Naive thymus-derived CD4-positive, alpha-beta T cell (primary cell): ENCODE data around the gene ZMYM5. TPM values are rescaled to one million over a fixed set of nuclear protein-coding genes. Genes with fewer than 3 reads are reported as not detected.
A peak's percentile ranks its signal among the peaks of the same experiment; 100 is the strongest.
"Not testable (repeated sequence)": the region's sequence is repeated elsewhere in the genome, so short reads cannot be mapped to it uniquely, and the experiment has no call there.

ENCODE experiments used
- ATAC-seq: fragments of 150-1000 bp; cut with Tn5 transposase; 2 replicates; pipeline ENCODE4 v1.10.0; 2021; ENCODE audit warnings: mild to moderate bottlenecking, moderate library complexity
- CTCF ChIA-PET: fragments of 350-600 bp; sonication (Branson Sonifier 250); formaldehyde crosslinking; loops from one replicate; lab custom pipeline; 2021; ENCODE audit warnings: antibody characterized with exemption; lab: Charles Lee
- POLR2A ChIA-PET: fragments of 350-600 bp; sonication (Branson Sonifier 250); formaldehyde crosslinking; loops from one replicate; lab custom pipeline; 2021; ENCODE audit warnings: antibody characterized with exemption, inconsistent platforms; lab: Charles Lee
- DNase-seq, 9 donors: peaks; one replicate each; pipeline versions ENCODE4 v3.0.0 to v3.0.0-alpha.2; 2020 to 2022; ENCODE audit warnings: mixed read lengths in 1 of 9
- H3K27ac ChIP-seq: one replicate; pipeline ENCODE4 v1.7.0; 2013; ENCODE audit warnings: mild to moderate bottlenecking, low read depth, low read length, moderate library complexity
- H3K27me3 ChIP-seq, 2 donors: one replicate each; pipeline ENCODE4 v1.7.0; 2013; ENCODE audit warnings: low read length in 2 of 2, mild to moderate bottlenecking in 2 of 2, moderate library complexity in 2 of 2; ENCODE audit not compliant: control insufficient read depth in 2 of 2, insufficient read depth in 2 of 2
- H3K36me3 ChIP-seq, 3 experiments: 1 replicate in 2 of 3; 2 replicates in 1 of 3; pipeline ENCODE4 v1.7.0; 2013; ENCODE audit warnings: low read length in 3 of 3, mild to moderate bottlenecking in 3 of 3, moderate library complexity in 1 of 3; ENCODE audit not compliant: insufficient read depth in 3 of 3, control insufficient read depth in 2 of 3
- H3K4me1 ChIP-seq, 2 donors: one replicate each; pipeline ENCODE4 v1.7.0; 2013; ENCODE audit warnings: low read length in 2 of 2, mild to moderate bottlenecking in 2 of 2, moderate library complexity in 1 of 2; ENCODE audit not compliant: control insufficient read depth in 2 of 2, insufficient read depth in 2 of 2
- H3K4me3 ChIP-seq: 2 replicates; pipeline ENCODE4 v1.7.0; 2013; ENCODE audit warnings: mild to moderate bottlenecking, low read length
- H3K9me3 ChIP-seq, 3 experiments: 1 replicate in 2 of 3; 2 replicates in 1 of 3; pipeline ENCODE4 v1.7.0; 2013; ENCODE audit warnings: low read length in 3 of 3; ENCODE audit not compliant: control insufficient read depth in 2 of 3
- H3K27ac Mint-ChIP-seq, 9 donors: one replicate each; pipeline ENCODE4 v1.8.0; 2020 to 2022; ENCODE audit warnings: mixed read lengths in 9 of 9, mild to moderate bottlenecking in 8 of 9, moderate library complexity in 5 of 9, inconsistent platforms in 2 of 9
- H3K27me3 Mint-ChIP-seq, 5 donors: one replicate each; pipeline ENCODE4 v1.8.0; 2021 to 2022; ENCODE audit warnings: mixed read lengths in 5 of 5, mild to moderate bottlenecking in 1 of 5
- H3K36me3 Mint-ChIP-seq, 5 donors: one replicate each; pipeline ENCODE4 v1.8.0; 2020 to 2022; ENCODE audit warnings: mixed read lengths in 5 of 5, mild to moderate bottlenecking in 3 of 5, inconsistent platforms in 1 of 5
- H3K4me1 Mint-ChIP-seq, 7 donors: one replicate each; pipeline ENCODE4 v1.8.0; 2020 to 2022; ENCODE audit warnings: mixed read lengths in 7 of 7, mild to moderate bottlenecking in 3 of 7, inconsistent platforms in 1 of 7
- H3K4me3 Mint-ChIP-seq, 10 donors: one replicate each; pipeline ENCODE4 v1.8.0; 2020 to 2022; ENCODE audit warnings: mild to moderate bottlenecking in 10 of 10, mixed read lengths in 10 of 10, moderate library complexity in 6 of 10, inconsistent platforms in 2 of 10
- H3K9me3 Mint-ChIP-seq, 11 donors: one replicate each; pipeline ENCODE4 v1.8.0; 2020 to 2022; ENCODE audit warnings: mixed read lengths in 11 of 11, mild to moderate bottlenecking in 4 of 11, inconsistent platforms in 1 of 11, moderate library complexity in 1 of 11
- intact Hi-C, 2 donors: fragments of 100-400 bp; cut with micrococcal nuclease; formaldehyde crosslinking; loops; one replicate each; pipeline ENCODE4 v1.15.1; 2023
- polyA plus RNA-seq, 2 donors: library from polyadenylated mRNA; unstranded; fragments of 300-500 nt; fragmentation: Illumina TruSeq; gene quantifications; one replicate each; pipeline ENCODE4 v1.2.3, GENCODE V29; 2021
- total RNA-seq, 6 experiments: library from RNA in 5 of 6; stranded (reverse) in 5 of 6; gene quantifications; 1 replicate in 5 of 6; 2 replicates in 1 of 6; pipeline ENCODE4 v1.2.3 and lab custom pipeline; 2021 to 2026

Gene ZMYM5
- total and polyA plus RNA-seq, 7 experiments from 2014 or later: 17.5 to 29.9 (median 24.7) TPM

DNA sequence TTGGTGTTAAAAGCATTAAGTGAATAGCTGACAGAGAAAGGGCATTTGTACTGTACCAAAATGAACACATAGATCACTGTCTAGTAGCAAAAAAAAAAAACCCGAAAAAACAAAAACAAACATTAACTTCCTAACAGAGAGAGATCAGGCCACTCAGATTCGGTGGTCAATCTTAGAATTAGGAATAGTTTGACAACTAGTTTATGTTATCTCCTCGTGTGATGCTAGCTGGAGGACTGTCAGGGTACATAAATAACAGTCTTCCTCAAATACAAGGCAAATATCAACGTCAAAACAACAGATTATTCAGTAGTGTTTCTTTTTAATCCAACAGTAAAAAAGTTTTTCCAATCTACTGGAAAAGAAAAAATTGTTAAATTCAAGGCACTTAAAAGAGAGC lies 1.7 kb downstream of the ZMYM5 start:
- Histone ChIP-seq H3K4me3 (peak overlapping the region; percentile 80), H3K9me3 (no peaks in the 10 kb centered on the region), H3K36me3 (peaks cover 0 to 14% (median 0%) of the 10 kb centered on the region in 3 experiments), H3K27ac (no peak overlapping the region), H3K4me1 (peaks cover 22 to 23% of the 10 kb centered on the region in 2 donors), H3K27me3 (no peaks in the 10 kb centered on the region)
- H3K9me3 Mint-ChIP-seq: peaks cover 0 to 5% (median 0%) of the 10 kb centered on the region in 11 donors
- H3K36me3 Mint-ChIP-seq: peaks cover 0 to 30% (median 15%) of the 10 kb centered on the region in 5 donors
- ATAC-seq (no peak), DNase-seq (no peak)
- H3K27me3 Mint-ChIP-seq: no peaks in the 10 kb centered on the region
- H3K4me1 Mint-ChIP-seq: peaks cover 12 to 53% (median 43%) of the 10 kb centered on the region in 7 donors
- POLR2A ChIA-PET: interaction anchor here (0.6 to 5.6 kb wide), 10 partner anchors 12 to 228 kb away, joined by 3 to 48 read pairs (median 3); partner anchors contain the start of genes MPHOSPH8 and PSPC1
- intact Hi-C loops: loop anchor here (1.0 to 10.0 kb wide), 12 partner anchors 10 to 1741 kb away; partner anchors contain the start of genes IFT88 (in 2 of the 2), MICU2 (in 2 of the 2) and GJA3 (in 1 of the 2)
- H3K4me3 Mint-ChIP-seq: peak overlapping the region; percentile 85 to 98 (median 97)
- CTCF ChIA-PET: interaction anchor here (0.6 to 0.8 kb wide), 2 partner anchors 78 to 1514 kb away, joined by 3 to 4 read pairs; no protein-coding TSS in a partner anchor
- H3K27ac Mint-ChIP-seq: peak overlapping the region; percentile 90 to 98 (median 97)

DNA sequence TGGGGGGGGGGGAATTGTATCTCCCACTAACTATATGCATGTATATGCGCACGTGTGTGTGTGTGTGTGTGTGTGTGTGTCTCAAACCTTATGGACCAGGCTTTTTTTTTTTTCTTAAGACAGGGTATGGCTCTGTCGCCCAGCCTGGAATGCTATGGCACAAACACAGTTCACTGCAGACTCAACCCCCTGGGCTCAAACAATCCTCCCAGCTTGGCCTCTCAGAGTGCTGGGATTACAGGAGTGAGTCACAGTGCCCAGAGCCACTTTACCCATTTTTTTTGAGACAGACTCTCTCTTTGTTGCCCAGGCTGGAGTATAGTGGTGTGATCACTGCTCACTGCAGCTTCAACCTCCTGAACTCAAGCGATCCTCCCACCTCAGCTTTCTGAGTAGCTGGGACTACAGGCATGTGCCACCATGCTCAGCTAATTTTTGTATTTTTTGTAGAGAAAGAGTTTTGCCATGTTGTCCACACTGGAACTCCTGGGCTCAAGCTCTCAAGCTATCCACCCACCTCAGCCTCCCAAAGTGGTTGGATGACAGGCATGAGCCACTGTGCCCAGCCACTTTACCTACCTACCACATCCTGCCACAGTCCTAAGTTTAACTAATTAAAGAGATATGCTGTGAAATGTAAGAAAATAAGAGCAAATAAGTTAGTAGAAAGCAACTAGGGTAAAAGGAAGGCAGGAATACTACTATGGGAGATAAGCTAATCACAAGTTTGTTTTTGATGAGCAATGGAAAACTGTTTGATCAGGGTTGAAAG lies 2.4 kb downstream of the ZMYM5 start:
- no peaks in the 10 kb centered on the region for H3K27me3 Mint-ChIP-seq
- ATAC-seq (no peak), DNase-seq (no peak)
- H3K27ac Mint-ChIP-seq: peak overlapping the region; percentile 1 to 98 (median 96)
- peaks cover 0 to 5% (median 0%) of the 10 kb centered on the region in 11 donors for H3K9me3 Mint-ChIP-seq
- ChIA-PET POLR2A (interaction anchor here (0.6 to 5.6 kb wide), 8 partner anchors 10 to 228 kb away, joined by 3 to 48 read pairs (median 4); partner anchors contain the start of genes MPHOSPH8 and PSPC1), CTCF (interaction anchor here (0.6 kb wide), 3 partner anchors 63 to 1515 kb away, joined by 3 to 5 read pairs (median 4); no protein-coding TSS in a partner anchor)
- peak overlapping the region; percentile 80 for H3K4me3 ChIP-seq
- H3K27ac ChIP-seq: no peak overlapping the region
- peaks cover 22 to 23% of the 10 kb centered on the region in 2 donors for H3K4me1 ChIP-seq
- peaks cover 0 to 14% (median 0%) of the 10 kb centered on the region in 3 experiments for H3K36me3 ChIP-seq
- peaks cover 0 to 30% (median 15%) of the 10 kb centered on the region in 5 donors for H3K36me3 Mint-ChIP-seq
- intact Hi-C loops: loop anchor here (2.0 to 10.0 kb wide), 8 partner anchors 34 to 1741 kb away; partner anchors contain the start of genes IFT88 (in 2 of the 2), MICU2 (in 2 of the 2) and GJA3 (in 1 of the 2)
- H3K9me3 ChIP-seq: no peaks in the 10 kb centered on the region
- H3K4me3 Mint-ChIP-seq: peak overlapping the region; percentile 85 to 98 (median 97)
- no peaks in the 10 kb centered on the region for H3K27me3 ChIP-seq
- H3K4me1 Mint-ChIP-seq: peaks cover 12 to 53% (median 43%) of the 10 kb centered on the region in 7 donors

DNA sequence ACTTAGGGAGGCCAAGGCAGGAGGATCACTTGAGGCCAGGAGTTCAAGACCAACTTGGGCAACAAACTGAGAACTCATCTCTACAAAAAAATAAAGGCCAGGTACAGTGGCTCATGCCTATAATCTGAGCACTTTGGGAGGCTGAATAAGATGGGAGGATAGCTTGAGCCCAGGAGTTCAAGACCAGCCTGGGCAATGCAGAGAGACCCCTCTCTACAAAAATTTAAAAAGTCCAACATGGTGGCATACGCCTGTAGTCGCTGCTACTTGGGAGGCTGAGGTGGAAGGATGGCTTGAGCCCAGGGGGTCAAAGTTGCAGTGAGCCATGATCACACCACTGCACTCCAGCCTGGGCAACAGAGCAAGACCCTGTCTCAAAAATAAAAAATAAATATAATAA lies 5.8 kb downstream of the ZMYM5 start:
- Mint-ChIP-seq H3K4me1 (peaks cover 12 to 56% (median 41%) of the 10 kb centered on the region in 7 donors), H3K27ac (peak overlapping the region in 3 of 9 donors; percentile 51 to 66 (median 62)), H3K36me3 (peaks cover 0 to 36% (median 15%) of the 10 kb centered on the region in 5 donors), H3K4me3 (peak overlapping the region in 1 of 10 donors; percentile 23)
- H3K27ac ChIP-seq, ATAC-seq, H3K4me3 ChIP-seq, H3K27me3 ChIP-seq, DNase-seq, H3K36me3 ChIP-seq, H3K27me3 Mint-ChIP-seq, intact Hi-C loops, H3K9me3 ChIP-seq, CTCF ChIA-PET, H3K9me3 Mint-ChIP-seq: not testable (repeated sequence)
- POLR2A ChIA-PET: interaction anchor here (1.5 kb wide), 1 partner anchor 75 kb away, joined by 3 read pairs; the partner anchor contains the start of gene PSPC1
- peaks cover 14 to 18% of the 10 kb centered on the region in 2 donors for H3K4me1 ChIP-seq

DNA sequence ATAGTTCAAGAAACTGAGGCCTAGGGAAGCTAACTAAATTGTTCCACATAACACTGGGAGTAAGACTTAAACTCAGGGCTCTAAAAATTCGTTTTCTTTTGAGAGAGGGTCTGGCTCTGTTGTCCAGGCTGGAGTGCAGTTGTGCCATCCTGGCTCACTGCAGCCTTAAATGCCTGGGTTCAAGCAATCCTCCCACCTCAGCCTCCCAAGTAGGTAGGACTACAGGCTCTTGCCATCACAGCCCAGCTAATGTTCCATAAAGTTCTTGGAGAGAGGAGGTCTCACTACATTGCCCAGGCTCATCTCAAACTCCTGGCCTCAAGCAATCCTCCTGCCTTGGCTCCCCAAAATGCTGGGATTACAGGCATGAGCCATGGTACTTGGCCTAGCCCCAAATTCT lies 10.7 kb downstream of the ZMYM5 start:
- H3K4me3 ChIP-seq: no peak overlapping the region
- Mint-ChIP-seq H3K9me3 (peaks cover 0 to 5% (median 0%) of the 10 kb centered on the region in 11 donors), H3K4me3 (peak overlapping the region in 1 of 10 donors; percentile 23), H3K27ac (peak overlapping the region in 3 of 9 donors; percentile 23 to 58 (median 43)), H3K36me3 (peaks cover 6 to 37% (median 19%) of the 10 kb centered on the region in 5 donors), H3K4me1 (peaks cover 11 to 42% (median 26%) of the 10 kb centered on the region in 7 donors), H3K27me3 (no peaks in the 10 kb centered on the region)
- H3K4me1 ChIP-seq: peaks cover 0 to 7% of the 10 kb centered on the region in 2 donors
- intact Hi-C loops: no loop called here
- H3K9me3 ChIP-seq: no peaks in the 10 kb centered on the region
- CTCF ChIA-PET: no interaction called here
- no peaks in the 10 kb centered on the region for H3K27me3 ChIP-seq
- ATAC-seq: no peak
- peaks cover 5 to 15% (median 8%) of the 10 kb centered on the region in 3 experiments for H3K36me3 ChIP-seq
- no peak for DNase-seq
- POLR2A ChIA-PET: interaction anchor here (0.7 to 3.0 kb wide), 4 partner anchors 11 to 271 kb away, joined by 3 to 16 read pairs (median 3); partner anchors contain the start of gene ZMYM5
- no peak overlapping the region for H3K27ac ChIP-seq

DNA sequence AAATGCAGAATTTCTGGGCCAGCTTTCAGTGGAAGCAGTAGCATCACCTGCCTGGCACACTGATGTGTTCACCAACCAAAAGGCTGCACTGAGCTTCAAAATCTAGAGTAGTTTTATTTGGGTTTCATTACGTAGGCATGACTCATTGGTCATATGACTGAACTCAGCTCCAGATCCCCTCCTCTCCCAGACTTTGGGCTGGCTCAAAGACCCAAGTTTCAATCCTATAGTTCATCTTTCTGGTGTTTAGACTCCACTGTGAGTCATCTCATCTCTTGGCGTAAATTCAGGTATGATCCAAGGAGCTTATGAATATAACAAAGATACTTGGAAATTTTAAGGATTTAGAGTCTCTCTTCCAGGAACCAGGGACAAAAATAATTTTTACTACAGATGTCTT lies 17.7 kb downstream of the ZMYM5 start:
- H3K9me3 Mint-ChIP-seq: no peaks in the 10 kb centered on the region
- no peaks in the 10 kb centered on the region for H3K27me3 ChIP-seq
- H3K27me3 Mint-ChIP-seq: no peaks in the 10 kb centered on the region
- no peak overlapping the region for H3K27ac ChIP-seq
- ATAC-seq: peak; percentile 12
- H3K36me3 Mint-ChIP-seq: peaks cover 0 to 26% (median 6%) of the 10 kb centered on the region in 5 donors
- H3K36me3 ChIP-seq: peaks cover 0 to 19% (median 0%) of the 10 kb centered on the region in 3 experiments
- intact Hi-C loops: loop anchor here (2.0 kb wide), 1 partner anchor 17 kb away; the partner anchor contains the start of gene ZMYM5 (in 2 of the 2)
- H3K4me1 ChIP-seq: no peaks in the 10 kb centered on the region
- H3K4me1 Mint-ChIP-seq: peaks cover 0 to 21% (median 14%) of the 10 kb centered on the region in 7 donors
- H3K4me3 Mint-ChIP-seq: no peak overlapping the region
- ChIA-PET CTCF (no interaction called here), POLR2A (interaction anchor here (0.7 to 1.3 kb wide), 2 partner anchors 17 to 114 kb away, joined by 3 read pairs; no protein-coding TSS in a partner anchor)
- H3K27ac Mint-ChIP-seq: peak overlapping the region in 3 of 9 donors; percentile 34 to 51 (median 45)
- no peak for DNase-seq
- no peak overlapping the region for H3K4me3 ChIP-seq
- H3K9me3 ChIP-seq: no peaks in the 10 kb centered on the region

DNA sequence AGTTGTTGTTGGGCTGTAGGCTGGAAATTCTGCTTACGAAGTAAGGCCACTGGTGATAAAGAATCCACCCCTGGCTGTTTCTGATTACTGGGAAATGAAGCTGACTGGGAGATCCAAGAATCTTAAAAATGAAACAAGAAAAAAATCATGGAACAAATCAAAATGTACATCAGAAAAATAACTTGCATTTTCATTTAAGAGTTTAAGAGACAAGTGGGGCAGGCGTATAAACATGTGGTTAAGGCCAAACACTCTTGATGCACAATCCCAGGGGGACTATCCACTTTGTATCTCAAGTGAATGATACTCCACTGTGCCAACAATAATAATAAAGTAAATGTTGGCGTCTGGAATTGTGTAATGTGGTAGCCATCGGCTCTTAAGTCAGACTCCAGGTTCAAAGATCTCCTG lies 24.6 kb downstream of the ZMYM5 start:
- H3K4me3 ChIP-seq: no peak overlapping the region
- no peak overlapping the region for H3K27ac ChIP-seq
- DNase-seq: no peak
- H3K36me3 ChIP-seq: peaks cover 0 to 38% (median 0%) of the 10 kb centered on the region in 3 experiments
- CTCF ChIA-PET: no interaction called here
- H3K36me3 Mint-ChIP-seq: peaks cover 0 to 37% (median 21%) of the 10 kb centered on the region in 5 donors
- POLR2A ChIA-PET: interaction anchor here (1.0 to 1.4 kb wide), 2 partner anchors 23 to 55 kb away, joined by 3 to 4 read pairs; no protein-coding TSS in a partner anchor
- no peaks in the 10 kb centered on the region for H3K9me3 ChIP-seq
- ATAC-seq: no peak
- no peaks in the 10 kb centered on the region for H3K9me3 Mint-ChIP-seq
- H3K4me1 ChIP-seq: no peaks in the 10 kb centered on the region
- H3K4me3 Mint-ChIP-seq: no peak overlapping the region
- peaks cover 0 to 16% (median 4%) of the 10 kb centered on the region in 7 donors for H3K4me1 Mint-ChIP-seq
- intact Hi-C loops: no loop called here
- peak overlapping the region in 1 of 9 donors; percentile 17 for H3K27ac Mint-ChIP-seq
- H3K27me3 ChIP-seq: no peaks in the 10 kb centered on the region
- H3K27me3 Mint-ChIP-seq: no peaks in the 10 kb centered on the region
